Osteocyte (in vitro differentiated cells): ENCODE measurements around the gene SLC25A17. TPM values are rescaled to one million over a fixed set of nuclear protein-coding genes. Genes with fewer than 3 reads are reported as not detected.

ENCODE experiments used
- DNase-seq: peaks from one replicate; pipeline ENCODE4 v3.0.0; 2021; ENCODE audit warnings: mixed read lengths; ENCODE audit not compliant: unreplicated experiment; ENCODE audit errors: extremely low spot score
- H3K27ac Mint-ChIP-seq: one replicate; pipeline ENCODE4 v1.8.0; 2021; ENCODE audit warnings: mild to moderate bottlenecking, mixed read lengths; ENCODE audit not compliant: unreplicated experiment
- H3K27me3 Mint-ChIP-seq: one replicate; pipeline ENCODE4 v1.8.0; 2021; ENCODE audit warnings: mixed read lengths; ENCODE audit not compliant: unreplicated experiment
- H3K36me3 Mint-ChIP-seq: one replicate; pipeline ENCODE4 v1.8.0; 2021; ENCODE audit warnings: mixed read lengths; ENCODE audit not compliant: unreplicated experiment
- H3K4me1 Mint-ChIP-seq: one replicate; pipeline ENCODE4 v1.8.0; 2021; ENCODE audit warnings: mixed read lengths; ENCODE audit not compliant: unreplicated experiment
- H3K4me3 Mint-ChIP-seq: one replicate; pipeline ENCODE4 v1.8.0; 2021; ENCODE audit warnings: mild to moderate bottlenecking, moderate library complexity, mixed read lengths; ENCODE audit not compliant: unreplicated experiment
- H3K9me3 Mint-ChIP-seq: one replicate; pipeline ENCODE4 v1.8.0; 2021; ENCODE audit warnings: mixed read lengths; ENCODE audit not compliant: unreplicated experiment
- total RNA-seq: library from RNA; stranded (reverse); gene quantifications from 2 replicates; pipeline ENCODE4 v1.2.1, GENCODE V29; 2021
- TF ChIP-seq, protein P1 (sequence below): fragments of 200-600 bp; sonication (generic); IDR thresholded peaks from 2 replicates; pipeline ENCODE4 v1.5.0; 2021; ENCODE audit warnings: antibody characterized with exemption, mild to moderate bottlenecking, moderate library complexity

SLC25A17 gene
- total RNA-seq, 1 donor from 2014 or later, result 17.1 TPM

DNA sequence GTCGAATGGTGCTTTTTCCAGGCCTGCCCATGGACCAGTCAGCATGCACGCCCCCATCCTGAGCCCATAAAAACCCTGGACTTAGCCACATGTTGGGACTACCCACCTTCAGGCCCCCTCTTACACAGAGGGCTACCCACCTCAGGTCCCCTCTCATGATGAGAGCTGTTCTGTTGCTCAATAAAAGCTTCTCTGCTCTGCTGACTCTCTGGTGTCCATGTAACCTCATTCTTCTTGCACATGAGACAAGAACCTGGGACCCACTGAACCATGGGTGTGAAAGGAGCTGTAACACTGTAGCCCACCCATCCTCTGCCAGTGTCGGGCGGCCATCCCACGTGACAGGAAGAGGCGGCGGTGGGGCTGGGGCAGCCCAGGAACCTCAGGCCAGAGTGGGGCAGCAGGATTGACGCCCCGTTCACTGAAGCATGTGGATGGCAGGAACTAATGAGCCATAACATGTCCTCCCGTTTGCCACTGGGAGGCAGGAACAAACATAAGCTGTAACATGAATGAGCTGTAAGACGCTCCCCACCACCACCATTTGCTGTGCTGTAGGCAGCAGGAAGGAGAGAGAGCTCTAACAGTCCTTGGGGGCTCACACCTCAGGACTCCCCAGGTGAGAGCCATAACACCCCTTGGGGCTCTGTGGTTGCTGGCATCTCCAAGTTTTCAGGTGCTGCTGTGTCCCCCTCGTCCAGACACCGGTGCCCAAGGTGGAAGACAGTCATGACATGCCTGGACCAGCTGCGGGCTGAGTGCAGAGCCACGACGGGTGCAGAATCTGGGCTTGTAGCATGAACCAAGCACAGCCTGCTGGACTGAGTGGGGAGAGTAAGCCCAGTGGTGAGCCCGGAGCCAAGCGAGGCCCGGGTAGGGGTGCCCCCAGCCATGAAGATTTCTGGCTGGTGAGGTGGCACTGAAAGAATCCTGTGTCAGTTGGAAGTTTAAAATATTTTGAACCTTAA, 70.5 kb downstream of the SLC25A17 start:
- no peak for DNase-seq
- H3K27me3 Mint-ChIP-seq, result peaks cover 3% of the 10 kb centered on the region
- no peaks in the 10 kb centered on the region for H3K4me1 Mint-ChIP-seq
- H3K4me3 Mint-ChIP-seq, result no peak overlapping the region
- no peak overlapping the region for H3K27ac Mint-ChIP-seq
- H3K9me3 Mint-ChIP-seq, result no peaks in the 10 kb centered on the region
- no peaks in the 10 kb centered on the region for H3K36me3 Mint-ChIP-seq
- TF ChIP-seq, protein P1, sequence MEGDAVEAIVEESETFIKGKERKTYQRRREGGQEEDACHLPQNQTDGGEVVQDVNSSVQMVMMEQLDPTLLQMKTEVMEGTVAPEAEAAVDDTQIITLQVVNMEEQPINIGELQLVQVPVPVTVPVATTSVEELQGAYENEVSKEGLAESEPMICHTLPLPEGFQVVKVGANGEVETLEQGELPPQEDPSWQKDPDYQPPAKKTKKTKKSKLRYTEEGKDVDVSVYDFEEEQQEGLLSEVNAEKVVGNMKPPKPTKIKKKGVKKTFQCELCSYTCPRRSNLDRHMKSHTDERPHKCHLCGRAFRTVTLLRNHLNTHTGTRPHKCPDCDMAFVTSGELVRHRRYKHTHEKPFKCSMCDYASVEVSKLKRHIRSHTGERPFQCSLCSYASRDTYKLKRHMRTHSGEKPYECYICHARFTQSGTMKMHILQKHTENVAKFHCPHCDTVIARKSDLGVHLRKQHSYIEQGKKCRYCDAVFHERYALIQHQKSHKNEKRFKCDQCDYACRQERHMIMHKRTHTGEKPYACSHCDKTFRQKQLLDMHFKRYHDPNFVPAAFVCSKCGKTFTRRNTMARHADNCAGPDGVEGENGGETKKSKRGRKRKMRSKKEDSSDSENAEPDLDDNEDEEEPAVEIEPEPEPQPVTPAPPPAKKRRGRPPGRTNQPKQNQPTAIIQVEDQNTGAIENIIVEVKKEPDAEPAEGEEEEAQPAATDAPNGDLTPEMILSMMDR, result no peak

DNA sequence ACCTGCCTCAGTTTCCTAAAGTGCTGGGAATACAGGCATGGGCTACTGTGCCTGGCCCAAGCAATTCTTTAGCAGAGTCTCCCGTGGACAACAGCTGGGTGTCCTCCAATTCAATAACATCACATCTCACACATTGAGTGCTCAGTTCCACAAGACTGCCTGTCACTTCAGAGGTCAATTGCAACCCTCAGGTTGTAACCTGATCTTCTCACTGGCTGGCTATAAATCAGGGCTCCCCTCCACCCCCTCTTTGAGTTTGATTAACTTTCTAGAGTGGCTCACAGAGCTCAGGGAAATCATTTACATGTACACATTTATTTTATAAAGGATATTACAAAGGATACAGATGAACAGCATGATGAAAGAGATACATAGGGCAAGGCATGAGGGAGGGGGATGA, 71.8 kb downstream of the SLC25A17 start:
- no peak for DNase-seq
- TF ChIP-seq, protein P1, result no peak
- Mint-ChIP-seq H3K4me3 (no peak overlapping the region), H3K4me1 (no peaks in the 10 kb centered on the region), H3K27me3 (peaks cover 3% of the 10 kb centered on the region), H3K9me3 (no peaks in the 10 kb centered on the region), H3K36me3 (no peaks in the 10 kb centered on the region), H3K27ac (no peak overlapping the region)

DNA sequence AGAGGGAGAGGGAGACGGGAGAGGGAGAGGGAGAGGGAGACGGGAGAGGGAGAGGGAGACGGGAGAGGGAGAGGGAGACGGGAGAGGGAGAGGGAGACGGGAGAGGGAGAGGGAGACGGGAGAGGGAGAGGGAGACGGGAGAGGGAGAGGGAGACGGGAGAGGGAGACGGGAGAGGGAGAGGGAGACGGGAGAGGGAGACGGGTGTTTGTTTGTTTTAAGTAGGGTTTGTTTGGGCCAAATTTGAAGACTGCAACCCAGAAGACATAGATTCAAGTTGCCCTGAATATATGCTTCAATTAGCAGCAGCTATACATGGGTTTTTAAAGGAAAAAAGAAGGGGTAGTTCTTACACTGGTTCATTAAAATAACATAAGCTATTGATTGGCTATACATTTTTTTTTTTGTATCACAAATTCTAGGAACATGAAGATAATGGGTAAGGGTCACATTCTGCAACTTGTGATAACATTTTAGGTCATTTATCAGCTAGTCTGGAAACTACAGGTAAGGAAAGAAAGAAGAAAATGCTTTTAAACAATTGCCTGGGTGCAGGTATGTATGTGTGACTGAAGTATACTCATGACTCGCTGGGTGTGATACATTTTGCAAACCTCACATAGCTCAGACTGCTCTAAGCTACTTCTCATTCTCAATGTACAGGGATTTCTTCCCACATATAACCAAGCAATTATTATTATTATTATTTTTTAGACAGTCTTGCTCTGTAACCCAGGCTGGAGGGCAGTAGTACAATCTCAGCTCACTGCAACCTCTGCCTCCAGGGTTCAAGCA, 72.5 kb downstream of the SLC25A17 start:
- H3K27me3 Mint-ChIP-seq, result no peaks in the 10 kb centered on the region
- no peaks in the 10 kb centered on the region for H3K36me3 Mint-ChIP-seq
- DNase-seq, result no peak
- H3K27ac Mint-ChIP-seq, result no peak overlapping the region
- H3K4me3 Mint-ChIP-seq, result no peak overlapping the region
- H3K9me3 Mint-ChIP-seq, result no peaks in the 10 kb centered on the region
- TF ChIP-seq, protein P1, result no peak
- H3K4me1 Mint-ChIP-seq, result no peaks in the 10 kb centered on the region

DNA sequence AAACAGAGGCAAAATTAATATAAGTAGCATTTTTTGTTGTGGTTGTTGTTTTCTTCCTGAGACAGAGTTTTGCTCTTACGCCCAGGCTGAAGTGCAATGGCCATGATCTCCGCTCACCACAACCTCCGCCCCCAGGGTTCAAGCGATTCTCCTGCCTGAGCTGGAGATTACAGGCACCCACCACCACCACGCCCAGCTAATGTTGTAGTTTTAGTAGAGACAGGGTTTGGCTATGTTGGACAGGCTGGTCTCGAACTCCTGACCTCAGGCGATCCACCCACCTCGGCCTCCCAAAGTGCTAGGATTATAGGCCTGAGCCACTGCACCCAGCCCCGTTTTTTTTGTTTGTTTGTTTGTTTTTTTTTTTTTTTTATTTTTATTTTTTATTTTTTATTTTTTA, 75.4 kb downstream of the SLC25A17 start:
- H3K36me3 Mint-ChIP-seq, result no peaks in the 10 kb centered on the region
- H3K4me3 Mint-ChIP-seq, result no peak overlapping the region
- TF ChIP-seq, protein P1, result no peak
- H3K27me3 Mint-ChIP-seq, result no peaks in the 10 kb centered on the region
- DNase-seq, result no peak
- no peaks in the 10 kb centered on the region for H3K4me1 Mint-ChIP-seq
- H3K27ac Mint-ChIP-seq, result no peak overlapping the region
- no peaks in the 10 kb centered on the region for H3K9me3 Mint-ChIP-seq

DNA sequence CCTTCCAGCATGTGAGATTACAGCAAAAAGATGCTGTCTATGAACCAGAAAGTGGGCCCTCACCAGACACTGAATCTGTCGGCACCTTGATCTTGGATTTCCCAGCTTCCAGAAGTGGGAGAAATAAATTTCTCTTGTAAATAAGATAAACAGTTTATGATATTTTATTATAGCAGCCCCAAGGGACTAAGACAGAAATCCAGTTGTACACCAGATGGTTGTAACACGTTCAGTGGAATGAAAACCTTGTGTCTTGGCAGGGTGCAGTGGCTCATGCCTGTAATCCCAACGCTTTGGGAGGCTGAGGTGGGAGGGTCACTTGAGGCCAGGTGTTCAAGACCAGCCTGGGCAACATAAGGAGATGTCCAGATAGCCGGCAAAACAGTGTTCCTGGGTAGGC, 78.0 kb downstream of the SLC25A17 start:
- Mint-ChIP-seq H3K36me3 (no peaks in the 10 kb centered on the region), H3K4me3 (no peak overlapping the region), H3K4me1 (no peaks in the 10 kb centered on the region), H3K27ac (no peak overlapping the region), H3K9me3 (no peaks in the 10 kb centered on the region), H3K27me3 (no peaks in the 10 kb centered on the region)
- DNase-seq, result no peak
- TF ChIP-seq, protein P1, result no peak
